H4 (cell line): ENCODE data around the gene UNC5A. TPM values are rescaled to one million over a fixed set of nuclear protein-coding genes. Genes with fewer than 3 reads are reported as not detected.

ENCODE experiments used
- DNase-seq: peaks from one replicate; pipeline ENCODE4 v3.0.0-alpha.2; 2015; ENCODE audit warnings: low spot score
- total RNA-seq: library from RNA; depleted of rRNA; stranded (reverse); fragments of >200 nt; shearing (Covaris generic); gene quantifications from 2 replicates; pipeline ENCODE4 v1.2.3, GENCODE V29; 2014

UNC5A gene
- total RNA-seq, 1 experiment from 2014 or later = 0.56 TPM

DNA sequence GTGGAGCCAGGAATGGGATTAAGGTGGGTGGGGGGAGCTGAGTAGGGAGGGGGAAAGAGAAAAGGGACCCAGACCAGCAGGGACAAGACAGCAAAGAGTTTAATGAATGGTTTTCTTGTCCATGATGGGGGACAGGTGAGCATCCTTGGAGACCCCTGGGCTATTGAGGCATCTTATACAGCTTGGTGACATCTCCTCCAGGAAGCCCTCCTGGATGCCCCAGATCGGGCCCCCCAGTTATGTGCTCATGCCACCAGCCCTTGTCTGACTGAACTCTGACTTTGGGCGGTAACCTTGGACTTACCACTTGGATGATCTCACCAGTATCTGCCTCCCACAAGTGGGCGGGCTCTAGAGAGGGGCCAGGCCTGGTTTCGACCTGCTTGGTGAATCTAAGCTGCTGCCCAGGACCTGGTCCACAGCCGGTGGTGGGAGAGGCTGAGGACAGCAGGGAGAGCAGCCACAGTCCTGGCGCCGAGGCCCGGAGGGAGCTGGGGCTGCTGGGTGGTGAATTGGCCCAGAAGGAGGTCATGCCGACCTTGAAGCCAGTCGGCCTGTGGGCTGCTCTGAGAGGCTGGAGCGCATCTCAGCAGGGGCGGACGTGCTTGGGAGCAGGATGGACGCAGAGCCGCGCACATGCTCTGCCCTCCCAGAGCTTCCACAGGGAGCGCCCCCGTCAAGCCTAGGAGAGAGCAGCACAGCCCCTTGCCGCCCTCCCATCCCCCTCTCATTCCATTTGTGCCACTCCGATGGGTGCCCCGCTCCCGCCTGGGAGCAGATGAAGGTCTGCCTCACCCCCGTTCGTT, 36.2 kb downstream of the UNC5A start:
- DNase-seq = no peak

DNA sequence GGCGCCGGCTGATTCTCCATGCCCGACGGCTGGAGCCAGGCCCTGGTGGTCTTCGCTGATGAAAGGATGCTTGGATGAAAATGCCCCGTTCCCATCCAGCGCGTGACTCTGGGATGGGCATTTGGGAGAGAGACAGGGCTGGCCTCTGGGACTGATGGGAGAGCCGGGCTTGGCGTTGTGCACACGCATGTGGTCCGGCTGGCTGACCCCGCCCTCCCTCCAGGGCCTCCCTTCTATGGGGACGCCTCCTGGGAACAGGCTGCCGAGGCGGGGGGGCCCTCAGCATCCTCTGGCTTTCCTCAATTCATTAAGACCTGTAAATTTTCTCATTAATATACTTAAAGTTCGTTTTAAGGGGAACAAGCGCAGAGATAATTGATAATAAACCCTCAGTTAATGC, 36.8 kb downstream of the UNC5A start:
- DNase-seq = no peak

DNA sequence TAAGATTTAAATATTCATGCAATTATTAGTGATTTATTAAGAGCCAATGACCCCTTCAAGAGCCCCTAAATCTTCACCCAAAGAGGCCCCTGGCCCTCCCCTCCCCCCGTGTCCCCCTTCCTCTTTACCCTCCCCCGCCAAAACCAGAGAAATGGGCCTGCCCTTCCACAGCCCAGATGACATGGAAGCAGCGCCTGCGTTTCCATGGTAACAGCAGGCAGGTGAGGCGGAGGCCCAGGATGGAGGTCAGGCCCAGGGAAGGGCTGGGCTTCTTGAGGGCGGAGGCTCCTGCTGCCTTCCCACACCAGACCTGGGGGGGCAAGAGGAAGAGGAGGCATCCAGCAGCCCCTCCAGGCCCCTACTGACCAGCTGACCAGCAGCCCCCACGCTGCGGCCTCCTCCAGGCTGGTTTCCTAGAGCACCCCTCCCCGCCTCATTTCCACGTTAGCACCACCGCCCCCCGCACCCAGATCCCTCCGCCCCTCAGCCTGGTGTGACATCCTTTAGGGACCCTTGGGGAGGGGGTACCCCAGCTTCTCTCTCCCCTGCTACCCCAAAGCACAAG, 37.4 kb downstream of the UNC5A start:
- no peak for DNase-seq

DNA sequence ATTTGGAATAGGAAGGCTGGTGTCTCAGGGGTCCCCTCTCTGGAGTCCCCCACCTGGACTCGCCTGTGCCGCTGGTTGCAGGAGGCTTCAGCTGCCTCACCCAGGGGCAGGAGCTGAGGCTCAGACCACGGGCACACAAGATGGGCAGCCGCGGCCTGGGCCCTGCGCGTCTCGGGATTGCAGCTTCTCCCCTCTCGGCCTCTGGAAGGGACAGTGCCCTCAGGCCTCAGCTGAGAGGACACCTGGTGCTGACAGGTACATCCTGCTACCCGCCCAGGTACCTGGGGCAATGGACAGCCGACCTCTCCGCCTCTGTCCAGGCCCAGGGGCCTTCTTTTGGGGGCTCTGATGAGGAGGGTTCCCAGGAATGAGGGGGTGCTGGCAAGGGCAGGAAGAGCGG, 38.3 kb downstream of the UNC5A start:
- DNase-seq = no peak

DNA sequence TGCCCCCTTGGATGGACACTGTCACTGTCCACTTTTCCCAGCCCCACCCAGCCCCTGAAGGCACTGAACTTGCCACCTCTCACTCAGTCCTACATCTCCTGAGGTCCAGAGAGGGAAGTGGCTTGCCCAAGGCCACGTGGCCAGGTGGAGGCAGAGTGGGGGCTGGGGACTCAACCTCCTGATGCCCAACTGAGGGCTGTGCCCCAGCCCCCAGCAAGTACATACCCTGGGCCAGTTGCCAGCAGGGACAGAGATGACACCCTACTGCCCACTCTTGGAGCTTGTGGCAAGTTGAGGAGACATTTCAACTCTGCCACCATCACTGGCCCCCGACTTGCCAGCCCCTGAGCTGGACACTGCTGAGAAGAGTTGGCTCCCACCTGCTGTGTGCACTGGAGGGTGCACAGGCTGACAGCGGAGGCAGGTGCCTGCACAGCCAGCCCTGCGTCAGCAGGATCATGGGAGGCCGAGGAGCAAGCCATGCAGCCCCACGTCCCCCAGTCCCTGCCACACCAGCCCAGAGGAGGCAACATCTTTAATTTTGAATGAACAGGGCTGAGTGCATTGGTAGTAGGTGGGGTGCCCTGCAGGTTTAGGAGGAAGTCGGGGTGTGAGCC, 39.4 kb downstream of the UNC5A start:
- DNase-seq = no peak

DNA sequence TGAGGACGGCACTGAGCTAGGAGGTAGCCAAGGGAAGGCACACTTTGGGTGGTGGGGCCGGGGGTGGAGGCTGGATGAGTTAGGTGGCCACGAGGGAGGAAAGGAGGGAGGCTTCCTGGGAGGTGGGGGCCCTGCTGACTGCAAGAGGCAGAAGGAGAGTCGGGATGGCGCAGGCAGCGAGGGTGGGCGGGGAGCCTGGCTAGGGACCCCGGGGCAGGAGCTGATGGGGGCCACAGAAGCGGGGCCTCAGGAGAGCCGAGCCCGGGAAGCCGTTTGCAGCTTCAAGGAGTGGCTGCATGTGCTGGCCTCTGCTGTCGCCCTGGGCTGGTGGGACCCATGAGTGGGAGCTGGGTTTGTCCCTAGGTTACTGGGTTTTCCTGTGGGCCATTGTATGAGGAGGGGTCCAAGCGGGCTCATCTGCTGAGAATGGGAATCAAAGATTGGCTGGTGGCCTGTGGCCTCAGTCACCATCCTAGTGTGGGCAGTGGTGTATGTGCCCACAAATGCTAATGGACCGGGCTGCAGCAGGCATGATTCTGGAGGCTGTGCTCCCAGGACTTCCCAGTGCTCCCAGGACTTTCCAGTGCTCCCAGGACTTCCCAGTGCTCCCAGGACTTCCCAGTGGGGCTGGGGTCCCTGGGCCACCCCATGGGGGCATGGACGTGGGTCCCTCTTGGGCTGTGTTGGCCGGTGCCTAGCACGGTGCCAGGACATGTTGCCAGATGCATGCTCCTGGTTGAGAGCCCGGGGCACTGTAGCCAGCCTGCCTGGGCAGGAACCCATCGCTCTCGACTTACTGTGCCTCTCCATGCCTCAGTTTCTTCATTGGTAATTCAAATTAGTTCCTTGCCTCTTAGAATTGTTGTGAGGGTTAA, 40.2 kb downstream of the UNC5A start:
- DNase-seq = no peak

DNA sequence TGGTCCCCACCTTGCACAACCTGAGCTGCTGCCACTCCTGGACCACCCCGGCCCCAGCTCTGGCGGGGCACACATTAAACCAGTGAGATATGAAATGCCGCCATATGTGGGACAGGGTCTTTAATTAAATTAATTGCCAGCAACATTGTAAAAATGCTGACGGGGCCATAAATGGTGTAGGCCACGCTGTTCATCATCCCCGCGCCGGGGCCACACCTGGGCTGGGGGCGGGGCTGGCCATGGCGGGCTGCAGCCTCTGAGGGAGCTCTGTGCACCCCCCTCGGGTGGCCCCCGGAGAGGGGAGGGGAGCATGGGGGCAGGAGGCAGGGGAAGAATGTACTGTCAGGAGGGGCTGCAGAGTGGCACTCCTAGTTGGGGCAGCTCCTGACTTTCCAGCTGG, 41.0 kb downstream of the UNC5A start:
- no peak for DNase-seq

DNA sequence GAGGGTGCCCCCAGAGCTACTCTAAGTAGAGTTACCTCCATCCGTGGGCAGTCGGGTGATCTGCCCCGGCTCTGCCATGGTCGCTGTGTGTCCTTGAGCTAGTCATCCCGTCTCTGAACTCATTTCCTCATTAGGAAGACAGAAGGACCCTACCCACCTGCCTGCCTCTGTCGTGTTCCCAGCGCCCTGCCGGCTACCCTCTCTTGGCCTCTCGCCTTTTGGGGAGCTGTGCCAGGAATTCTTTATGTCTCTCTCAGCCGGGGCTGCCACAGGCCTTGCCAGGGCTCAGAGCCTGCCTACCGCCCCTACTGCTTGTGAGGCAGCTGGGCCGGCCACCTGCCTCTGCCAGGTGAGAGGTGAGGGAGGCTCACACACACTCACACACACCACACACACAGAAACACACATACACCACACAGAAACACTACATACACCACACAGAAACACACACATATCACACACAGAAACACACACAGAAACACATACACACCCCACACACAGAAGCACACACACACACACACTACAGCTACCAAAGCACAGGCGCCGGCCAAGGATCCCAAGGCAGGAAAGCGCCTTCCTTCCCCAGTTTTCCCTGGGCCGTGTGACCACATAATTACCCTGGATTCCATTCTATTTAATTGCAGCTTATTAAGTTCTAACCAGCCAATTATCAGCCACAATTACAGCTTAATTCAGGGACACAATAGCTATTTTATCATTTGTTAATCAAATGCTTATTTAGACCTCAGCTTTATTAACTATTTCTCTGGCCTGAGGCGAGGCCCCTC, 41.7 kb downstream of the UNC5A start:
- no peak for DNase-seq

DNA sequence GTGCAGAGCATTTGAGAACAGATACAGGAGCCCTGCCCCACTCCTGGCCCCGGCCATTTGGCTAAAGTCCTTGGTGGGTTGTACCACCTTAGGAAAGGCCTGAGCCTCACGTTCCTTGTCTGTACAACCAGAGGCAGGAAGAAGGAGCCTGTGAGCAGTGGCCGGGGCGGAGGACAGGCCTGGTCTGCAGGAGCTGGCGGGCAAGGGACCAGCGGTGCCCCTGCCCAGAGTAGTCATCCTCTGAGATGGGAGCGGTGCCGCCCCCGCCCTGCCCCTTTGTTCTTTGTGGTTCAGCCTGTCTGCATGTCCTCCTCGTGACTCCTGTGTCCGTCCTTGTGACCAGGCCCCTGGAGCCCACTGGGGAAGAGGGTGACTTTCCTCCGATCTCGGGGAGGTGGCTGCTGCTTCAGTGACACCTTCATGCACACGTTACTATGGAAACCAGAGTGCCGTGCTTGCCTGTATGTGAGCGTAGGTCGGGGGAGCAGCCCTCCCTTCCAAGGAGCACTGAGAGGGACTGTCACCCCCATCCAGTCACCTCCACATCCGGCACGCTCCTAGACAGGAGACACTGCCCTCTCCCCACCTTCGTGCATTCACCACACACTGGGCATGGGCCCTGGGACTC, 42.9 kb downstream of the UNC5A start:
- DNase-seq = no peak

DNA sequence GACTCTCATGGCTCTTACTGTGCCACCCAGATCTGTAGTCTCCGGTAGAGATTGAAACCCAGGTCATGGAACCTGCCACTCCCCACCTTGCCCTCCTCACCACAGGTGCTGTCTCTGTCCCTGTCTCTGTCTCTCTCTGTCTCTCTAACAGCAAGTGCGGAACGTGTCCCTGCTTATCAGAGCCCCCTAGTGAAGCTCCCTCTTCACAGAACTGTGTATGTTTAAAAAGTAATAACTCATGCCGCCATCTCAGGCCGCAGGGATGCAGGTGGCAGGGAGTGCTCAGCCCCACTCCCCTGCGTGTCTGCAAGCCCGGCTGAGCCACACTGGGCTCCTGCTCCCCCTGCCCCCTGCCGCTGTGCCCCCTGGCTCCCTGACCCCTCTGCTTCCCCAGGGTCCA, 43.8 kb downstream of the UNC5A start:
- no peak for DNase-seq

DNA sequence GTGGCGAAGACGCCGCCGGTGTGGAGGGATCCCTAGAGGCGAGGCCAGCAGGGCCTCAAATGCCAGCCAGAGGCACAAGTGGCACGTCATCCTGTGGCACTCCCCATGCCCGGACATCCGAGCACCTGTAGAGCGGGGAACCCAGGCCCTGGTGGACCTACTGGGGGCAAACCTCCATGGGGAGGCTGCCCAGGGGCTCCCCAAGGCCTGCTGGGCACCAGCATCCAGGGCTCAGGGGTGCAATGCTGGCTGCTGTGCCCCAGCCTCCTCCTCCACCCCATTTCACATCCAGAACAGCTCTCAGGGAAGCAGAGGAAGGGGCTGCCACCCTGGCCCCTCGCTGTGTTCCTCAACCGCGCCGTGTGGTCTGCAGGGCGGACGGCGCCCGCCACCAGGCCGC, 45.2 kb downstream of the UNC5A start:
- no peak for DNase-seq

DNA sequence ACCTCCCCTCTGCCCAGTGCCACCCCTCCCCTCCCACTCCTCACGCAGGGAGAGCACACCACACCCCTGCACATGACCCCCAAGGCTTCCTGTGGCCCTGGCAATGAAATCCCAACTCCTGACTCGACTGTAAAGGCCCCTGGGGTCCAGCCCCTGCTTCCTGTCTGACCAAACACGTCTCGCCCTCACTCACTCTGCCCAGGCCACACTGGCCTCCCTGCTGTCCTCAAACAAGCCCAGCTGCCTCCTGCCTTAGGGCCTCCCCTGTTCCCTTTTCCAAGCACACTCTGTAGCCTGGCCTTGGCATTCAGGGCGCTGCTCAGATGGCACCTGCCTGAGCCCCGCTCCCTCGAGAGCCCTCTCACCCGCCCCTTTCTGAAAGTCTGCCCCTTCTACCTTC, 46.4 kb downstream of the UNC5A start:
- no peak for DNase-seq

DNA sequence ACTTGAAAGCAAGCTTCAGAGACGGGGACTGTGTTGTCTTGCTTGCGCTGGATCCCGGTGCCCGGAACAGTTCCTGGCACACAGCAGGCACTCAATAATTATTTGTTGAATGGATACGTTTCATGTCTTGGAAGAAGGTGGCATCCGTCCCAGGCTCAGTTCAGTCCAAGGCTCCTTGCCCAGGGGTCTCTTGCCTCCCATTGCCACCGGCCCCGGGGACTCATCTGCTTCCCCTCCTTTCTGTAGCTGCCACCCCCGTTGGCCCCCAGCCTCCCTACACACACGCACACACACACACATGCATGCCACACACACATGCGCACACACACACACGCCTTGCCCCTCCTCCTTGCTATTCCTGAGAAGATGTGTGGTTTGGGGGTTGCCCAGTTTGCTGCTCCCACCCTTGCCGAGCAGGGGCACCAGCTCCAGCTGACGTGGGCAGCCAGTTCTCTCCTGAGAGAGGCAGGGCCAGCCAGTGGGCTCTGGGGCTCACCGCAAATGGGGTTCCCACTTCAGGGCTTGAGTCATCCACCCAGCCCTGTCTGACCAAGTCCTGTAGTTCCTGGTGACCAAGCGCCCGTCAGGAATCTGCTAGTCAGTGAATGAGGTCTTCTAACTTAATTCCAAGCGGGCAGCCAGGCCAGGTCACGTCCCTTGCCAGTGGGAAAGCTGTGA, 47.0 kb downstream of the UNC5A start:
- DNase-seq = no peak

DNA sequence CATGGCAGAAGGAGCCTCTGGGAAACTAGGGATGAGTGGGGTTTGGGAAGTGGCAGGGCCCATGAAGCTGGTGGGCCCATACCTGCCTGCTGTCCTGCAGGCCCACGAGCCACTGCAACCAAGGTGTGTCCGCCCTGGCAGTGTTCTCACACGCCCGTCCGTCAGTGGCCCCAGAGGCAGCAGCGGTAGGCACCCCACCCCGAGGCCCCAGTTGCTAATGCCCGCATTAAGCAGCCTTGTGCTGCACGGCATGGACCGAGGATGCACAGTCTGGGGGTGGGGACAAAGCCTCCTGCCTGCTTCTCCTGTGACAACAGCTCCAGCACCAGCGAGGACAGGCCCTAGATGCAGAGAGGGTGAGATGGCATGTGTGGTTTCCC, 47.5 kb downstream of the UNC5A start:
- DNase-seq = no peak

DNA sequence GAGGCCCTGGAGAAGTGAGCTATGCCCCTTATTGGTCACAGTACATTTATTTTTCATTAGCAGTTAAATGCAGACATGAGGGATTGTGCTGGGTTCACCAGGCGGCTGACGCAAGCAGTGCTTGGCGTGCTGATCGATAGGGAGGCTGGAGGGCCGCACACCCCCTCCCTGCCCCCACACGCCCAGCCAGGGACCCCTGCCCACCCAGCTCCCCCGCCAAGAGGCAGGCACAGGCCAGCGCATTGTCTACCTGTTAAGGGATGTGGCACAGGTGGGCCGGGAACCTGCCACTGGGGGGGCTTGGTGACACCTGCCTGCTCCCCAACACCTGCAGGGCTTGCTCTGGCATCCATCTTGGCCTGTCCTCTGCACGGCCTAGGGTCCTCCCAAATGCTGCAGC, 49.6 kb downstream of the UNC5A start:
- no peak for DNase-seq

DNA sequence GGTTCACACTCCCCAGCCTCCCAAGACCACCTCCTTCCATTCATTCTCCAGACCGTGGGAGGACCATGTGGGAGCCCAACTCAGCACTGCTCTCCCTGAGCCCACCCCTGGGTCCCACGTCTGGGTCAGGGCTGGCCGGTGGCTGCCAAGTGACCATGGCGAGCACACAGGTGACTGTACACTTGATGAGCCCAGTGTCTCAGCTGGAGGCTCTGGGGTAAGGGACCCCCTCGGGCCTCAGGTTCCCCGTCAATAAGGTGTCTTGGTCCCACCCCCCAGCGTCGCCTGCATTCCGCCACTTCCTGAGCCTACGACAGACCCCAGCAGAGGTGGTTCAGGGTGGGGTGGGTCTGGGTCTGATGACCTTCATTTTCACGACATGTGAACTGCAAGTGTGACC, 50.0 kb downstream of the UNC5A start:
- no peak for DNase-seq

DNA sequence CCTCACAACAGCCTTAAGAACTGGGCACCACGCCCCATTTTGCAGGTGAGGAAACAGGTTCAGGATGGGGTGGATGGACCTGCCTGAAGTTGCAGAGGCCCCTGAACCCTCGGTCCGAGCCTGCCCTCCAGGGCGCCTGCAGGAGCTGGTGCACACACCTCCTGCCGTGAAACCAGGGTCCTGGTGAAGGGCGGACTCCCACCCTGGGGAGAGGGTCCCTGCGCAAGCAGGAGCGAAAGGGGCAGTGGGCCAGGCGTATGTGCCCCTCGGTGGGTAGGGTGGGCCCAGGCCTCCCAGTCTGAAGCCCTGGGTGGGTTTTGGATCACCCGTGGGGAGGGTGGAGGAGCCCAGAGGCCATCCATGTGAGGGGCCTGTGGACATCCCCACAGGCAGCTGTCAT, 50.9 kb downstream of the UNC5A start:
- no peak for DNase-seq

DNA sequence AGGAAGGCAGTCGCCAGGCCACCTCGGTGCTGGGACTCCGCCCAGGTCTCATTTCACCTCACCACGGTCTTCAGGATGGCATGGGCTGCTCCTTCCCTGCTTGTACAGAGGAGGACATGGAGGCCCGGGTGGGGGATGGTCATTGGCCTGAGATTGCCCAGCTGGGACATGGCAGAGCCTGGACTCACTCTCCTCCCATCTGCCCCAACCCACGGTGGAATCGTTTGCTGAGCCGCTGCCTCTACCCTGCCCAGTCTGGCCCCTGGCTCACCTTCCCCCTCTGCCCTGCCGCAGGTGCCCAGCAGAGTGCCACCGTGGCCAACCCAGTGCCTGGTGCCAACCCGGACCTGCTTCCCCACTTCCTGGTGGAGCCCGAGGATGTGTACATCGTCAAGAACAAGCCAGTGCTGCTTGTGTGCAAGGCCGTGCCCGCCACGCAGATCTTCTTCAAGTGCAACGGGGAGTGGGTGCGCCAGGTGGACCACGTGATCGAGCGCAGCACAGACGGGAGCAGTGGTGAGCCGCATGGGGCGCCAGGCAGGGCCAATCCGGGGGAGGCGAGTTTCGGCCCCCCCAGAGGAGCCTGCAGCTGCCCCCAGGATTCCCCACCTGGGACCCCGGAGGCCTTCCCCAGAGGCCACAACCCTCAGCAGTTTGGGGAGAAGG, 52.1 kb downstream of the UNC5A start:
- DNase-seq = no peak

DNA sequence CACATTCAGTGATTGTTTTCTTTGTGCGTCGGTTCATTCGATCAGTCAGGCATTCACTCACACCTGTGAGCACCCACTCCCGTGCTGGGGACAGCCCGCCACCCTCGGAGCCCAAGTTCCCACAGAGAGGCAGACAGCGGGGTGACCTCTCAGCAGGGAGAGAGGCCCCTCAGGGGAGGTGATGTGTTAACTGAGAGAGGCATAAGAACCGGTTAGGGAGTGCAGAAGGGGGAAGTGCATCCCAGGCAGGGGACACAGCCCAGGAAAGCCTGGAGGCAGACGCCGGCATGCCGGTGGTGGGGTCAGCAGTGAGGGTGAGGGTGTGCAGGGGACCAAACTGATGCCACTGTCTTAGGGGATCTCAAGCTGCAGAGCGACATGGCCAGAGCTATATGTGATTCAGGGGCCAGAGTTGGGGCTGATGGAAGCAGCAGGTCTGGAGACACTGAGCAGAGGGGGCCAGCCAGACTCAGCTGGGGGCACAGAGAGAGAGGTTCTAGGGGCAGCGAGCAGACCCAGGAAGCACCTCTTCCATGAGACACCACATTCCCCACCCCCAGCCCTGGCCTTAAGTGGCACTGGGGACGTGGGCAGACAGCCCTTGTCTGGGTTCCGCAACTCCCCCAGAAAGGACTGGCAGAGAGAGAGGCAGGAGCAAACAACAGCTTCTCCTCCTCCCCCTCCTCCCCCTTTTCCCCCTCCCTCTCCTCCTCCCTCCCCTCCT, 52.8 kb downstream of the UNC5A start:
- no peak for DNase-seq
